Naive thymus-derived CD4-positive, alpha-beta T cell (primary cell): ENCODE data around the gene HECW1. TPM values are rescaled to one million over a fixed set of nuclear protein-coding genes. Genes with fewer than 3 reads are reported as not detected.

Source experiments
- ATAC-seq: fragments of 150-1000 bp; cut with Tn5 transposase; 2 replicates; pipeline ENCODE4 v1.10.0; 2021; ENCODE audit warnings: mild to moderate bottlenecking, moderate library complexity
- CTCF ChIA-PET: fragments of 350-600 bp; sonication (Branson Sonifier 250); formaldehyde crosslinking; loops from one replicate; lab custom pipeline; 2021; ENCODE audit warnings: antibody characterized with exemption; lab: Charles Lee
- POLR2A ChIA-PET: fragments of 350-600 bp; sonication (Branson Sonifier 250); formaldehyde crosslinking; loops from one replicate; lab custom pipeline; 2021; ENCODE audit warnings: antibody characterized with exemption, inconsistent platforms; lab: Charles Lee
- DNase-seq, 9 donors: peaks; one replicate each; pipeline versions ENCODE4 v3.0.0 to v3.0.0-alpha.2; 2020 to 2022; ENCODE audit warnings: mixed read lengths in 1 of 9
- H3K27ac ChIP-seq: one replicate; pipeline ENCODE4 v1.7.0; 2013; ENCODE audit warnings: mild to moderate bottlenecking, low read depth, low read length, moderate library complexity
- H3K27me3 ChIP-seq, 2 donors: one replicate each; pipeline ENCODE4 v1.7.0; 2013; ENCODE audit warnings: low read length in 2 of 2, mild to moderate bottlenecking in 2 of 2, moderate library complexity in 2 of 2; ENCODE audit not compliant: control insufficient read depth in 2 of 2, insufficient read depth in 2 of 2
- H3K36me3 ChIP-seq, 3 experiments: 1 replicate in 2 of 3; 2 replicates in 1 of 3; pipeline ENCODE4 v1.7.0; 2013; ENCODE audit warnings: low read length in 3 of 3, mild to moderate bottlenecking in 3 of 3, moderate library complexity in 1 of 3; ENCODE audit not compliant: insufficient read depth in 3 of 3, control insufficient read depth in 2 of 3
- H3K4me1 ChIP-seq, 2 donors: one replicate each; pipeline ENCODE4 v1.7.0; 2013; ENCODE audit warnings: low read length in 2 of 2, mild to moderate bottlenecking in 2 of 2, moderate library complexity in 1 of 2; ENCODE audit not compliant: control insufficient read depth in 2 of 2, insufficient read depth in 2 of 2
- H3K4me3 ChIP-seq: 2 replicates; pipeline ENCODE4 v1.7.0; 2013; ENCODE audit warnings: mild to moderate bottlenecking, low read length
- H3K9me3 ChIP-seq, 3 experiments: 1 replicate in 2 of 3; 2 replicates in 1 of 3; pipeline ENCODE4 v1.7.0; 2013; ENCODE audit warnings: low read length in 3 of 3; ENCODE audit not compliant: control insufficient read depth in 2 of 3
- H3K27ac Mint-ChIP-seq, 9 donors: one replicate each; pipeline ENCODE4 v1.8.0; 2020 to 2022; ENCODE audit warnings: mixed read lengths in 9 of 9, mild to moderate bottlenecking in 8 of 9, moderate library complexity in 5 of 9, inconsistent platforms in 2 of 9
- H3K27me3 Mint-ChIP-seq, 5 donors: one replicate each; pipeline ENCODE4 v1.8.0; 2021 to 2022; ENCODE audit warnings: mixed read lengths in 5 of 5, mild to moderate bottlenecking in 1 of 5
- H3K36me3 Mint-ChIP-seq, 5 donors: one replicate each; pipeline ENCODE4 v1.8.0; 2020 to 2022; ENCODE audit warnings: mixed read lengths in 5 of 5, mild to moderate bottlenecking in 3 of 5, inconsistent platforms in 1 of 5
- H3K4me1 Mint-ChIP-seq, 7 donors: one replicate each; pipeline ENCODE4 v1.8.0; 2020 to 2022; ENCODE audit warnings: mixed read lengths in 7 of 7, mild to moderate bottlenecking in 3 of 7, inconsistent platforms in 1 of 7
- H3K4me3 Mint-ChIP-seq, 10 donors: one replicate each; pipeline ENCODE4 v1.8.0; 2020 to 2022; ENCODE audit warnings: mild to moderate bottlenecking in 10 of 10, mixed read lengths in 10 of 10, moderate library complexity in 6 of 10, inconsistent platforms in 2 of 10
- H3K9me3 Mint-ChIP-seq, 11 donors: one replicate each; pipeline ENCODE4 v1.8.0; 2020 to 2022; ENCODE audit warnings: mixed read lengths in 11 of 11, mild to moderate bottlenecking in 4 of 11, inconsistent platforms in 1 of 11, moderate library complexity in 1 of 11
- intact Hi-C, 2 donors: fragments of 100-400 bp; cut with micrococcal nuclease; formaldehyde crosslinking; loops; one replicate each; pipeline ENCODE4 v1.15.1; 2023
- polyA plus RNA-seq, 2 donors: library from polyadenylated mRNA; unstranded; fragments of 300-500 nt; fragmentation: Illumina TruSeq; gene quantifications; one replicate each; pipeline ENCODE4 v1.2.3, GENCODE V29; 2021
- total RNA-seq, 6 experiments: library from RNA in 5 of 6; stranded (reverse) in 5 of 6; gene quantifications; 1 replicate in 5 of 6; 2 replicates in 1 of 6; pipeline ENCODE4 v1.2.3 and lab custom pipeline; 2021 to 2026

The HECW1 gene
- total and polyA plus RNA-seq, 7 experiments from 2014 or later = not detected

DNA sequence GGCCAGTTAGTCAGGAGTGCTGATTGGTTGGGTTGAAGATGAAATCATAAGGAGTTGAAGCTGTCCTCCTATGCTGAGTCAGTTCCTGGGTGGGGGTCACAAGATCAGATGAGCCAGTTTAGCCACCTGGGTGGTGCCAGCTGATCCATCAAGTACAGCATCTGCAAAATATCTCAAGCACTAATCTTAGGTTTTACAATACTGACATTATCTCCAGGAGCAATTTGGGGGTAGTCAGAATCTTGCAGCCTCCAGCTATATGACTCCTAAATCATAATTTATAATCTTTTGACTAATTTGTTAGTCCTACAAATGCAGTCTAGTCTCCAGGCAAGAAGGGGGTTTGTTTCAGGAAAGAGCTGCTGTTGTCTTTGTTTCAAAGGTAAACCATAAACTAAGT is 286.4 kb downstream of the HECW1 start:
- Mint-ChIP-seq H3K4me3 (no peak overlapping the region), H3K27ac (no peak overlapping the region), H3K4me1 (no peaks in the 10 kb centered on the region), H3K27me3 (peaks cover 4 to 36% (median 23%) of the 10 kb centered on the region in 5 donors), H3K36me3 (no peaks in the 10 kb centered on the region), H3K9me3 (peaks cover 0 to 5% (median 0%) of the 10 kb centered on the region in 11 donors)
- Histone ChIP-seq H3K27ac (no peak overlapping the region), H3K4me3 (no peak overlapping the region), H3K9me3 (no peaks in the 10 kb centered on the region), H3K36me3 (no peaks in the 10 kb centered on the region), H3K27me3 (no peaks in the 10 kb centered on the region), H3K4me1 (no peaks in the 10 kb centered on the region)
- ChIA-PET CTCF (no interaction called here), POLR2A (no interaction called here)
- intact Hi-C loops = no loop called here
- ATAC-seq (no peak), DNase-seq (no peak)

DNA sequence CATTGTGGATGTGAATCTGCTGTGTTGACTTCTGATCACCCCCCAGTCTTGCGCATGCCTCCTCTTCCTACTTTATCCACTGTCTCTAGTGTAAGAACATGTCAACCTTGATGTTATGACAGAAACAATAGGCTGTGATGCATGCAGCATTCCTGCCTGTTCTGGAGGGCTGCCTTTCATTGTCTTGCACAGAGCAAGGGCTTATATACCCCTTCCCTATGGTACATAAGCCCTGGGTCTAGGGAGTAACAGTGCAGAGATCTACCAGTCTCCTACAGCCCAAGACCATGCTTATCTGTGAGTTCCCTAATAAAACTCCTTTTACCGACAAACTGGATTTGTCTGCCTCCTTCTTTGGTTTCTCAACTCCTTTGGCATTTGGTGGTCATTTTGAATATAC is 293.5 kb downstream of the HECW1 start:
- Histone ChIP-seq H3K36me3 (no peaks in the 10 kb centered on the region), H3K9me3 (no peaks in the 10 kb centered on the region), H3K27me3 (no peaks in the 10 kb centered on the region), H3K27ac (no peak overlapping the region), H3K4me3 (no peak overlapping the region), H3K4me1 (no peaks in the 10 kb centered on the region)
- peaks cover 0 to under 1% (median 0%) of the 10 kb centered on the region in 11 donors for H3K9me3 Mint-ChIP-seq
- H3K36me3 Mint-ChIP-seq = no peaks in the 10 kb centered on the region
- ATAC-seq (no peak), DNase-seq (no peak)
- POLR2A ChIA-PET = no interaction called here
- H3K27me3 Mint-ChIP-seq = peaks cover 0 to 4% (median 2%) of the 10 kb centered on the region in 5 donors
- no peak overlapping the region for H3K27ac Mint-ChIP-seq
- CTCF ChIA-PET = no interaction called here
- intact Hi-C loops = no loop called here
- H3K4me1 Mint-ChIP-seq = no peaks in the 10 kb centered on the region
- H3K4me3 Mint-ChIP-seq = no peak overlapping the region

DNA sequence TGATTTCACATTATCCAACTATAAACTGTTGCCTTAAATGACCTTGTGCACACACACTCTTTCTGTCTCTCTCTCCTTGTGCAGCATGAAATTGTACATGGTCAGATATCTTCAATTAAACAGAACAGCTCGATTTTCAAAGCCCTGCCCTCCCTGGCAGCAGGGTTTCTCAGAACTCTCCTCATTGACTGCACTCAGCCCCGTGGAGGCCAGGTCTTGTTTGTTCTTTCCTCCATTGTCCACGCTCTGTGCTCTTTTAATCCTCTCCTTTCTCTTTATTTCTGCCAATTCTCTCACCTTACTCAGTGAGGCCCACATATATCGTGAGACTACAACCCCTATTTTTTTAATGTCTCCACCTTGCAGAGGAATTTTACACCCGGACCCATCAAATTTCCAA is 294.5 kb downstream of the HECW1 start:
- ChIA-PET CTCF (no interaction called here), POLR2A (no interaction called here)
- Mint-ChIP-seq H3K4me3 (no peak overlapping the region), H3K4me1 (no peaks in the 10 kb centered on the region), H3K27ac (no peak overlapping the region), H3K27me3 (no peaks in the 10 kb centered on the region), H3K36me3 (no peaks in the 10 kb centered on the region), H3K9me3 (no peaks in the 10 kb centered on the region)
- Histone ChIP-seq H3K9me3 (no peaks in the 10 kb centered on the region), H3K27me3 (no peaks in the 10 kb centered on the region), H3K4me1 (no peaks in the 10 kb centered on the region), H3K36me3 (no peaks in the 10 kb centered on the region), H3K4me3 (no peak overlapping the region), H3K27ac (no peak overlapping the region)
- DNase-seq = no peak
- intact Hi-C loops = no loop called here
- ATAC-seq = no peak

DNA sequence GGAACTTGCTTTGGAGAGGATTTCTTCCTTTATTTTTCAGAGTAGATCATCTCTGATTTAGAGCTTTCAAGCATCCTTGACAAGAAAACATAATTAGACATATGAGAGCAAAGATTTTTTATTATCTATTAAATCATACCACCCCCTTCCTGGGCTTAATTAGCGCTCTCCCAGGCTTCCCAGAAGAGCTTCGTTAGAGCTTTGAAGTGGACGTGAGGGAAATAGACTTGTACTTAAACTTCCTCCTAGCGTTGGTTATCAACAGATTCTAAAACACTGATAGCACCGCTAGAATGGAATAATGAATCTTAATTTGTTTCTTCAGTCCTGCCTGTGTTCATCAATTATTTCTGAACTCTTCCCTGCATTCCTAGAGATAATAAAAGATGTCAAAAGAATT is 296.5 kb downstream of the HECW1 start:
- Mint-ChIP-seq H3K36me3 (no peaks in the 10 kb centered on the region), H3K27me3 (no peaks in the 10 kb centered on the region)
- intact Hi-C loops = no loop called here

DNA sequence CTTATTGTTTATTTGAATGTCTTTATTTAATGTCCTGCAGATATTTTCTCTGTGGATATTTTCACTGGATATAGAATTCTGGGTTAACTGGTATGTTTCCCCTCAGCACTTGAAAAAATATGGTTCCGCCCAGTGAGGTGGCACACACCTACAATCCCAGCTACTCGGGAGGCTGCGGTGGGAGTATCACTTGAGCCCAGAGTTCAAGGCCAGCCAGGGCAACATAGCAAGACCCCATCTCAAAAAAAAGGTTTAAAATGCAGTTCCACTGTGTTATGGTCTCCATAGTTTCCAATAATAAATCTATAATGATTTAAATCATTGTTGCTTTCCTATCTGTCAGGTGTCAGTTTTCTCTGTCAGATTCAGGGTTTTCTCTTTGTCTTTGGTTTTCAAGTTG is 305.0 kb downstream of the HECW1 start:
- Histone ChIP-seq H3K27ac (no peak overlapping the region), H3K4me1 (no peaks in the 10 kb centered on the region), H3K27me3 (no peaks in the 10 kb centered on the region), H3K36me3 (no peaks in the 10 kb centered on the region), H3K4me3 (no peak overlapping the region), H3K9me3 (no peaks in the 10 kb centered on the region)
- Mint-ChIP-seq H3K36me3 (no peaks in the 10 kb centered on the region), H3K27ac (no peak overlapping the region), H3K4me1 (no peaks in the 10 kb centered on the region), H3K9me3 (peaks cover 0 to 8% (median 0%) of the 10 kb centered on the region in 11 donors), H3K4me3 (no peak overlapping the region), H3K27me3 (peaks cover under 1 to 29% (median 20%) of the 10 kb centered on the region in 5 donors)
- intact Hi-C loops = no loop called here
- CTCF ChIA-PET = no interaction called here
- DNase-seq = no peak
- POLR2A ChIA-PET = no interaction called here
- no peak for ATAC-seq

More for the DNA sequence above, 296.5 kb downstream of the HECW1 start:
- DNase-seq (no peak), ATAC-seq (no peak)
- H3K9me3 ChIP-seq = no peaks in the 10 kb centered on the region
- H3K4me3 ChIP-seq = no peak overlapping the region
- no peak overlapping the region for H3K4me3 Mint-ChIP-seq
- CTCF ChIA-PET = no interaction called here
- H3K4me1 Mint-ChIP-seq = no peaks in the 10 kb centered on the region
- no peaks in the 10 kb centered on the region for H3K4me1 ChIP-seq
- H3K36me3 ChIP-seq = no peaks in the 10 kb centered on the region
- POLR2A ChIA-PET = no interaction called here
- H3K27ac ChIP-seq = no peak overlapping the region
- no peak overlapping the region for H3K27ac Mint-ChIP-seq
- no peaks in the 10 kb centered on the region for H3K9me3 Mint-ChIP-seq
- no peaks in the 10 kb centered on the region for H3K27me3 ChIP-seq

DNA sequence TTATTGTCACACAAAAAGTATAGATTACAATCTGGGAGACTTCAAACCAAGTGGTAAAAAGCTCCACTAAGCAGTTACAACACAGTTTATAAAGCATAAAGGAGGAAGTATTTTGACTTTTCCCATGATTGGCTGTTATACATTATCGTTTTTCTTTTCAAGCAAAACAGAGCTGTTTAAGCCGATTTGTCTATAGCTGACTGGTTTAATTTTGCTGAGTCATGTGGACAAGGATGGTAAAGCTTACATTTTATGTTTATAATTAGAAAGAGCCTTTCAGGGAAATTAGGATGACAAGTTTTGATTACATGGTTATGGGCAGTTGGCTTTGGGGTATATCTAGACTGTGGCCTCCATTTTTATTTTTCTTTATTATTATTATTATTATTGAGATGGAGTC is 318.0 kb downstream of the HECW1 start:
- Mint-ChIP-seq H3K27ac (no peak overlapping the region), H3K4me3 (no peak overlapping the region)
- POLR2A ChIA-PET = no interaction called here

DNA sequence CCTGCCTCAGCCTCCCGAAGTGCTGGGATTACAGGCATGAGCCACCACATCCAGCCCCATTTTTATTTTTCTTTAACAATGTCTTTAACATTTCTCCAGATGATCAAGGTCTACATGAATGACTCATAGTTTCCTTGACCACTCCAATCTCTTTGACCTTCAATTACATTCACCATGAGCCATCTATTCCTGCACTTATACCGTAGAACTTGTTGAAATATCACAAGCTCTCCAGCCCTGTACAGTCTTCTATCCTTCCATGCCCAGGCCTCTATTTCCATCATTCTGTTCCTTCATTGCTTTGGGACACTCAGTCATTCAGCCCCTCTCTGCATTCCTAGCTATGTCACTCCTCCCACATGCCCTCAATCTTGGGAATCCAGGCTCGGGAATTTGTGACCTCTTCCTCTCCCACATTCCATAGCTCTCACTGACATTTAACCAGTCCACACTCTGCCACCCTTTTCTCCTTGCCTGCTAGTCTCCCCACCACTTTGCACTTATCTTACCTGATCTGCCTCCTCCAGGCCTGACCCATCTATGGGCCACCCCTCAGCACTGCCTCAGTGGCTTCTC is 318.7 kb downstream of the HECW1 start:
- intact Hi-C loops = loop anchor here in 1 of 2 donors (10.0 kb wide), 1 partner anchor 486 kb away; no protein-coding TSS in a partner anchor
- Histone ChIP-seq H3K9me3 (no peaks in the 10 kb centered on the region), H3K4me1 (no peaks in the 10 kb centered on the region), H3K27ac (no peak overlapping the region), H3K4me3 (no peak overlapping the region), H3K36me3 (no peaks in the 10 kb centered on the region), H3K27me3 (no peaks in the 10 kb centered on the region)
- peaks cover 0 to 4% (median 0%) of the 10 kb centered on the region in 5 donors for H3K36me3 Mint-ChIP-seq
- peak overlapping the region in 1 of 9 donors; percentile 2 for H3K27ac Mint-ChIP-seq
- ChIA-PET CTCF (no interaction called here), POLR2A (no interaction called here)
- no peaks in the 10 kb centered on the region for H3K4me1 Mint-ChIP-seq
- peaks cover 0 to 6% (median 0%) of the 10 kb centered on the region in 11 donors for H3K9me3 Mint-ChIP-seq
- DNase-seq = no peak
- peaks cover 0 to 6% (median 5%) of the 10 kb centered on the region in 5 donors for H3K27me3 Mint-ChIP-seq
- no peak overlapping the region for H3K4me3 Mint-ChIP-seq
- no peak for ATAC-seq

More for the DNA sequence above, 318.0 kb downstream of the HECW1 start:
- DNase-seq (no peak), ATAC-seq (no peak)
- Mint-ChIP-seq H3K36me3 (peaks cover 0 to 4% (median 0%) of the 10 kb centered on the region in 5 donors), H3K9me3 (peaks cover 0 to 6% (median 0%) of the 10 kb centered on the region in 11 donors), H3K27me3 (peaks cover 0 to 6% (median 5%) of the 10 kb centered on the region in 5 donors), H3K4me1 (no peaks in the 10 kb centered on the region)
- Histone ChIP-seq H3K36me3 (no peaks in the 10 kb centered on the region), H3K9me3 (no peaks in the 10 kb centered on the region), H3K27ac (no peak overlapping the region), H3K4me3 (no peak overlapping the region), H3K27me3 (no peaks in the 10 kb centered on the region), H3K4me1 (no peaks in the 10 kb centered on the region)
- intact Hi-C loops = loop anchor here in 1 of 2 donors (10.0 kb wide), 1 partner anchor 486 kb away; no protein-coding TSS in a partner anchor
- CTCF ChIA-PET = interaction anchor here (0.8 kb wide), 1 partner anchor 10 kb away, joined by 5 read pairs; no protein-coding TSS in a partner anchor
